ENCODE results near the gene CD244. TPM values are rescaled to one million over a fixed set of nuclear protein-coding genes. Genes with fewer than 3 reads are reported as not detected.

Gene CD244
- total RNA-seq, 6 donors from 2014 or later = 0.78 to 4.1 (median 2.0) TPM

DNA sequence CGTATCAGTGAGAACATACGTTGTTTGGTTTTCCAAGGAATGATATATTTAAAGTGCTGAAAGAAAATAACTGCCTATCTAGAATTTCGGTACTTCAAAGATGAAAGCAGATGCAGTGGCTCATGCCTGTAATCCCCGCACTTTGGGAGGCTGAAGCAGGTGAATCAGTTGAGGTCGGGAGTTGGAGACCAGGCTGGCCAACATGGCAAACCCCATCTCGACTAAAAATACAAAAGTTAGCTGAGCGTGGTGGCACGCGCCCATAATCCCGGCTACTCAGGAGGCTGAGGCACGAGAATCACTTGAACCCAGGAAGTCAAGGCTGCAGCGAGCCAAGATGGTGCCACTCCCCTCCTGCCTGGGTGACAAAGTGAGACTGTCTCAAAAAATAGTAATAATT is 16.4 kb downstream of the CD244 start:
- 88 to 91% methylated on average over 12 of the region's 12 CpGs for WGBS, 2 donors
- no peak for TF ChIP-seq POLR2AphosphoS5 (IDR thresholded peaks at IDR 0.05)
- TF ChIP-seq, protein P1, sequence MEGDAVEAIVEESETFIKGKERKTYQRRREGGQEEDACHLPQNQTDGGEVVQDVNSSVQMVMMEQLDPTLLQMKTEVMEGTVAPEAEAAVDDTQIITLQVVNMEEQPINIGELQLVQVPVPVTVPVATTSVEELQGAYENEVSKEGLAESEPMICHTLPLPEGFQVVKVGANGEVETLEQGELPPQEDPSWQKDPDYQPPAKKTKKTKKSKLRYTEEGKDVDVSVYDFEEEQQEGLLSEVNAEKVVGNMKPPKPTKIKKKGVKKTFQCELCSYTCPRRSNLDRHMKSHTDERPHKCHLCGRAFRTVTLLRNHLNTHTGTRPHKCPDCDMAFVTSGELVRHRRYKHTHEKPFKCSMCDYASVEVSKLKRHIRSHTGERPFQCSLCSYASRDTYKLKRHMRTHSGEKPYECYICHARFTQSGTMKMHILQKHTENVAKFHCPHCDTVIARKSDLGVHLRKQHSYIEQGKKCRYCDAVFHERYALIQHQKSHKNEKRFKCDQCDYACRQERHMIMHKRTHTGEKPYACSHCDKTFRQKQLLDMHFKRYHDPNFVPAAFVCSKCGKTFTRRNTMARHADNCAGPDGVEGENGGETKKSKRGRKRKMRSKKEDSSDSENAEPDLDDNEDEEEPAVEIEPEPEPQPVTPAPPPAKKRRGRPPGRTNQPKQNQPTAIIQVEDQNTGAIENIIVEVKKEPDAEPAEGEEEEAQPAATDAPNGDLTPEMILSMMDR (IDR thresholded peaks at IDR 0.05) = no peak
- TF ChIP-seq EP300 (IDR thresholded peaks at IDR 0.05) = no peak
- TF ChIP-seq POLR2A (IDR thresholded peaks at IDR 0.05) = no peak
- ATAC-seq (ENCODE audit: low FRiP score in 2 of 2) (no peak), DNase-seq (no peak)
- no peaks in the 10 kb centered on the region for H3K4me1 ChIP-seq
- no peak overlapping the region for H3K4me3 ChIP-seq
- H3K36me3 ChIP-seq = no peaks in the 10 kb centered on the region
- H3K9me3 ChIP-seq = peaks cover 0 to 4% (median 0%) of the 10 kb centered on the region in 4 donors
- no peaks in the 10 kb centered on the region for H3K27me3 ChIP-seq
- no peak overlapping the region for H3K27ac ChIP-seq

DNA sequence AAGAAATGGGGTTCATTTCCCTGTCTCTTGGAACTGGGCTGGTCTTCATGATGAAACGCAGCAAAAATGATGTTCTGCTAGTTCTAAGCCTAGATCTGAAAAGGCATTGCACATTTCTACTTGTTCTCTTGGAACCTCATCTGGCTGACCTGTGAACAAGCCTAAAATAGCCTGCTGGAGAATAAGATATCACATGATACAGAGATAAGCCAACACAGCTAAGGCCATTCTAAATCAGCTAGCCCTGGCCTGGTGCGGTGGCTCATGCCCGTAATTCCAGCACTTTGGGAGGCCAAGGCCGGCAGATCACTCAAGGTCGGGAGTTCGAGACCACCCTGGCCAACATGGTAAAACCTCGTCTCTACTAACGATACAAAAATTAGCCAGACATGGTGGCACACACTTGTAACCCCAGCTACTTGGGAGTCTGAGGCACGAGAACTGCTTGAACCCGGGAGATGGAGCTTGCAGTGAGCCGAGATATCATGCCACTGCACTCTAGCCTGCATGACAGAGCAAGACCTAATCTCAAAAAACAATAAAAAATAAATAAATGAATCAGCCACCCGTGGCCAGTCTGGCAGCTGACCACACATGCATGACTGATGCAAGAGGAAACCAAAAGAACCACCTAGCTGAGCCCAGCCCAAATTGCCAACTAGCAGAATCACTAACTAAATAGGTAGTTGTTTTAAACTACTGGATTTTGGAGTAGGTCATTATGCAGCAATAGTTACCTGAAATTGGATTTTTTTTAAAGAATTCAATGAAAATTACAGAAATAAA is 18.0 kb downstream of the CD244 start:
- WGBS, 2 donors = 89 to 91% methylated on average over 11 to 12 of the region's 12 CpGs
- Histone ChIP-seq H3K27me3 (no peaks in the 10 kb centered on the region), H3K36me3 (no peaks in the 10 kb centered on the region), H3K9me3 (peaks cover 0 to 4% (median 0%) of the 10 kb centered on the region in 4 donors), H3K27ac (no peak overlapping the region), H3K4me1 (no peaks in the 10 kb centered on the region), H3K4me3 (no peak overlapping the region)
- ATAC-seq (ENCODE audit: low FRiP score in 2 of 2) (no peak), DNase-seq (no peak)
- TF ChIP-seq, protein P1 (IDR thresholded peaks at IDR 0.05) = no peak
- no peak for TF ChIP-seq POLR2A (IDR thresholded peaks at IDR 0.05)
- no peak for TF ChIP-seq EP300 (IDR thresholded peaks at IDR 0.05)
- TF ChIP-seq POLR2AphosphoS5 (IDR thresholded peaks at IDR 0.05) = no peak

DNA sequence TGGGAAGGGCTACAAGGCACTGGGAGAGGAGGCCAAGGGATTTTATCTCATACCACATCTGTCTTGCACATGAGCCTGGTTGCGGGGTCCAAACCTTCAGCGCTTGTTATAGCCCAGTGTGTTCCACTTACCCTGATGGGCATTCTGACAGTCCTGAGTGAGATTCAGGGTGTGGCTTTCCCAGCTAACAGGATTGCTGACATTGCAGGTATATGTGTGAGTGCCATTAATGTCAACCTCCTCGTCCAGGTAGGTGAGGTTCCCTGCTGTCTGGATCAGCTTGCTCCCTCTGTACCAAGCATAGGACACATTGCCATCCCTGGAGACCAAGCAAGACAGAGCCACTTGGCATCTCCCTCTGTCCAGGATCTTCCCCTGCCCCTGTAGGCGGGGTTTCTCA is 21.6 kb downstream of the CD244 start:
- DNase-seq = no peak
- H3K27ac ChIP-seq = no peak overlapping the region
- ATAC-seq (ENCODE audit: low FRiP score in 2 of 2) = no peak
- WGBS, 2 donors = 82 to 92% methylated on average over 2 to 4 of the region's 4 CpGs
- peaks cover 8 to 18% (median 14%) of the 10 kb centered on the region in 4 donors for H3K4me1 ChIP-seq
- TF ChIP-seq, protein P1 (IDR thresholded peaks at IDR 0.05) = no peak
- TF ChIP-seq POLR2AphosphoS5 (IDR thresholded peaks at IDR 0.05) (no peak), EP300 (IDR thresholded peaks at IDR 0.05) (no peak), POLR2A (IDR thresholded peaks at IDR 0.05) (no peak)
- no peaks in the 10 kb centered on the region for H3K27me3 ChIP-seq
- H3K9me3 ChIP-seq = peaks cover 0 to 4% (median 0%) of the 10 kb centered on the region in 4 donors
- no peaks in the 10 kb centered on the region for H3K36me3 ChIP-seq
- no peak overlapping the region for H3K4me3 ChIP-seq

- 71 to 89% methylated on average over 2 of the region's 2 CpGs for WGBS, 2 donors
- ATAC-seq (ENCODE audit: low FRiP score in 2 of 2) (no peak), DNase-seq (no peak)
- no peaks in the 10 kb centered on the region for H3K27me3 ChIP-seq
- no peak overlapping the region for H3K27ac ChIP-seq
- no peaks in the 10 kb centered on the region for H3K36me3 ChIP-seq
- TF ChIP-seq POLR2AphosphoS5 (IDR thresholded peaks at IDR 0.05) (no peak), EP300 (IDR thresholded peaks at IDR 0.05) (no peak), POLR2A (IDR thresholded peaks at IDR 0.05) (no peak)
- TF ChIP-seq, protein P1 (IDR thresholded peaks at IDR 0.05) = no peak
- peaks cover 0 to 3% (median 0%) of the 10 kb centered on the region in 4 donors for H3K9me3 ChIP-seq
- peaks cover 8 to 21% (median 14%) of the 10 kb centered on the region in 4 donors for H3K4me1 ChIP-seq
- H3K4me3 ChIP-seq = no peak overlapping the region
Observed at GRCh38 chr1:160839746-160840145, 22.9 kb downstream of the CD244 start.

Measured in upper lobe of left lung (tissue), 6 donors.